ENCODE measurements around the gene SPOCK2.

Gene SPOCK2

DNA sequence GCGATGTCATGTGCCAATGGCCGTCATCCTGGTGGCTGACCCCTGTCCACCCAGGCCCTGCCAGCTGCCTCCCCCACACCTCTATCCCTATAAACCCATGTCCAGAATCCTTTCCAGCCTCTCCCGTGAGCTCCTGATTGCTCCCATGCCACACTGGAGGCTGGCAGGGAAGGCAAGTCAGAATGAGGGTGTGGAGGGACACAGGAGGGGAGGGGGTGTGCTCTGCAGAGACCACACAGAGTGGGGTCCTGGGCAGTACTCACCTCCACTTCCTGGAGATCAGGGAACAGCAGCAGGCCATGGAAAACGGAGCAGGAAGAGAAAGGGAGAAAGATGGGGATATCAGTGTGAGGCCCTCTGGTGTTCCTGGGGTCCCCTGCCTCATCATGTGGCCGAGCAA is 15.7 kb downstream of the SPOCK2 start:
- Histone ChIP-seq H3K36me3 (ENCODE audit: control insufficient read depth, insufficient read depth, low read length) (no peaks in the 10 kb centered on the region), H3K9ac (ENCODE audit: low read length) (no peak overlapping the region), H3K27ac (ENCODE audit: low read depth, low read length) (no peak overlapping the region), H3K4me1 (ENCODE audit: control insufficient read depth, insufficient read depth, low read length) (no peaks in the 10 kb centered on the region), H3K4me3 (ENCODE audit: low read length) (no peak overlapping the region), H3K27me3 (ENCODE audit: control insufficient read depth, insufficient read depth, low read length) (no peaks in the 10 kb centered on the region)

DNA sequence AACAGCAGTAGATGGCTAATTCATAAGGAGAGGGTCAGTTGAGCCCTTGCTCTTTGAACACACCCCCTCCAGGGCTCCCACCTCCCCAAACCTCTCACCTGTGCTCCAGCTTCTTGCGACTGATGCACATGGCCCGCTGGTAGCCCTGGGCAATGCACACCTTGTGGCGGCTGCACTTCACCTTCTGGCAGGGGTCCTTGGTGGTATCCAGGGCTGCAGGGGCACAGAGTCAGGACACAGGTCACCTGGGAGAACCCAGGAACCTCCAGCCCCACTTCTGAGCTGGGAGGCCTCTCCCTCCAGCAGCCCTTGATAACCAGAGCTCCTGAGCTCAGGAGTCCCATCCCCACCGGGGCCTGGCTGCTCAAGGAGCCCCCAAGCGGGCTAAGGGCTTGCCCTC is 16.3 kb downstream of the SPOCK2 start:
- Histone ChIP-seq H3K9ac (ENCODE audit: low read length) (no peak overlapping the region), H3K36me3 (ENCODE audit: control insufficient read depth, insufficient read depth, low read length) (no peaks in the 10 kb centered on the region), H3K4me1 (ENCODE audit: control insufficient read depth, insufficient read depth, low read length) (no peaks in the 10 kb centered on the region), H3K4me3 (ENCODE audit: low read length) (no peak overlapping the region), H3K27me3 (ENCODE audit: control insufficient read depth, insufficient read depth, low read length) (no peaks in the 10 kb centered on the region), H3K27ac (ENCODE audit: low read depth, low read length) (no peak overlapping the region)

- no peak overlapping the region for H3K9ac ChIP-seq (ENCODE audit: low read length)
- H3K36me3 ChIP-seq (ENCODE audit: control insufficient read depth, insufficient read depth, low read length), result no peaks in the 10 kb centered on the region
- no peak overlapping the region for H3K4me3 ChIP-seq (ENCODE audit: low read length)
- H3K27ac ChIP-seq (ENCODE audit: low read depth, low read length), result no peak overlapping the region
- no peaks in the 10 kb centered on the region for H3K4me1 ChIP-seq (ENCODE audit: control insufficient read depth, insufficient read depth, low read length)
- no peaks in the 10 kb centered on the region for H3K27me3 ChIP-seq (ENCODE audit: control insufficient read depth, insufficient read depth, low read length)
These were observed 18.4 kb downstream of the SPOCK2 start for GRCh38 chr10:72069751-72070526.

GRCh38 chr10:72068901-72069446 is 19.4 kb downstream of the SPOCK2 start:
- H3K4me3 ChIP-seq (ENCODE audit: low read length), result no peak overlapping the region
- no peak overlapping the region for H3K27ac ChIP-seq (ENCODE audit: low read depth, low read length)
- H3K4me1 ChIP-seq (ENCODE audit: control insufficient read depth, insufficient read depth, low read length), result no peaks in the 10 kb centered on the region
- H3K36me3 ChIP-seq (ENCODE audit: control insufficient read depth, insufficient read depth, low read length), result no peaks in the 10 kb centered on the region
- no peak overlapping the region for H3K9ac ChIP-seq (ENCODE audit: low read length)
- no peaks in the 10 kb centered on the region for H3K27me3 ChIP-seq (ENCODE audit: control insufficient read depth, insufficient read depth, low read length)

DNA sequence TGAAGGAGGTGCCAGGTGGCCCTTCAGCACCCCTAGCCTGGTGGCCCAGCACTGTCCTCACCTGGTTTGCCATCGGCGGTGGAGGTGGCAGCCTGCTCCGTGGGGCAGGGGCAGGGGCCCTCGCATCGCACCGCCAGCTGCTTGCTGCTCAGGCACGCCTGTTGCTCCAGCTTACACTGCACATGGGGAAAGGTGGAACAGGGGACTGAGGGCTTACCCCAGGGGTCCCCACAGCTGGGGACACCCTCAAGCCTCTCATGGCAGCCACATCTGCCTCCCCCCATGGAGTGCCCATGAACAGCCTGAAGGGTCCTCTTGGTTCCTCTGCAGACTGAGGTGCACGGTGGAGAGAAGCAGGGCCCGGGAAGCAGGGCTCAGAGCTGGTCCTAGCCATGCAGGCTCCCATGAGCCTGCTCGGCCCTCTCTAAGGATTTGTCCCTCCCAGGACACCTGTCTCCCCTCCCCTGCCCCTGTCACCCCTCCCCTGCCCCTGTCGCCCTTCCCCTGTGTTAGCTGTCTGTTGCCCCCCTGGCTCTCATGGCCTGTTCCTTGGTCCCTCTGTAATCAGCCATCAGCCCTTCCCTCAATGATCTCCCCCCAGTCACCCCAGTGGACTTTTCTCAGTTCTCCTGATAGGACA is 20.1 kb downstream of the SPOCK2 start:
- Histone ChIP-seq H3K27ac (ENCODE audit: low read depth, low read length) (no peak overlapping the region), H3K36me3 (ENCODE audit: control insufficient read depth, insufficient read depth, low read length) (no peaks in the 10 kb centered on the region), H3K9ac (ENCODE audit: low read length) (no peak overlapping the region), H3K4me1 (ENCODE audit: control insufficient read depth, insufficient read depth, low read length) (no peaks in the 10 kb centered on the region), H3K27me3 (ENCODE audit: control insufficient read depth, insufficient read depth, low read length) (no peaks in the 10 kb centered on the region), H3K4me3 (ENCODE audit: low read length) (no peak overlapping the region)

- H3K4me3 ChIP-seq (ENCODE audit: low read length), result no peak overlapping the region
- H3K27me3 ChIP-seq (ENCODE audit: control insufficient read depth, insufficient read depth, low read length), result no peaks in the 10 kb centered on the region
- H3K36me3 ChIP-seq (ENCODE audit: control insufficient read depth, insufficient read depth, low read length), result no peaks in the 10 kb centered on the region
- no peaks in the 10 kb centered on the region for H3K4me1 ChIP-seq (ENCODE audit: control insufficient read depth, insufficient read depth, low read length)
- H3K27ac ChIP-seq (ENCODE audit: low read depth, low read length), result no peak overlapping the region
- no peak overlapping the region for H3K9ac ChIP-seq (ENCODE audit: low read length)
These were observed 20.8 kb downstream of the SPOCK2 start for GRCh38 chr10:72067463-72068125.

GRCh38 chr10:72066318-72067284 is 21.8 kb downstream of the SPOCK2 start:
- Histone ChIP-seq H3K27ac (ENCODE audit: low read depth, low read length) (no peak overlapping the region), H3K4me1 (ENCODE audit: control insufficient read depth, insufficient read depth, low read length) (no peaks in the 10 kb centered on the region), H3K4me3 (ENCODE audit: low read length) (no peak overlapping the region), H3K36me3 (ENCODE audit: control insufficient read depth, insufficient read depth, low read length) (no peaks in the 10 kb centered on the region), H3K9ac (ENCODE audit: low read length) (no peak overlapping the region), H3K27me3 (ENCODE audit: control insufficient read depth, insufficient read depth, low read length) (no peaks in the 10 kb centered on the region)

DNA sequence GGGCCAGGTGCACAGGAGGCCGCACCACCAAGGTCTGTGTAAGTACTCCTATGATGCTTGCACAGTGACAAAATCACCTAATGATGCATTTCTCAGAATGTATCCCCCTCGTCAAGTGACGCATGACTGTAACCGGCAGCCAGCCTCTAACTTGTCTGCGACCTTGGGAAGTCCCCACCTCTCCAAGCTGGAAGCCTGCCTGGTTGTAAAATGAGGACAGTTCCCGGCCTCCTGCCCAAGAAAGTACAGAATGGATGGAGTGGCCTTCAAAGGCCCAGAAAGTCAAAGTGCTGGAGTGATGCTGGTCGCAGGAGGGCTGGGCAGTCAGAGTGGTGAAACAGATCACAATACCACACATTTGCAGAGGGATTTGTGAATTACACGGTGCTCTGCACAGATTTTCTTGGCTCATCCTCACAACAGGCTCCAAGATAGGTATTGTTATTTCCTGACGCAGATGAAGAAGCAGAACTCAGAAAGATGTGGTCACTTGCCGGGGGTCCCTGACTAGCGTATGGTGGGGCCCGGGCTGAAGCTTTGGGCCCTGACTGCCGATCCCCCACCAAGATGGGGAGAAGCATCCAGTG is 22.8 kb downstream of the SPOCK2 start:
- Histone ChIP-seq H3K27ac (ENCODE audit: low read depth, low read length) (no peak overlapping the region), H3K9ac (ENCODE audit: low read length) (no peak overlapping the region), H3K27me3 (ENCODE audit: control insufficient read depth, insufficient read depth, low read length) (no peaks in the 10 kb centered on the region), H3K4me3 (ENCODE audit: low read length) (no peak overlapping the region), H3K4me1 (ENCODE audit: control insufficient read depth, insufficient read depth, low read length) (no peaks in the 10 kb centered on the region), H3K36me3 (ENCODE audit: control insufficient read depth, insufficient read depth, low read length) (no peaks in the 10 kb centered on the region)

DNA sequence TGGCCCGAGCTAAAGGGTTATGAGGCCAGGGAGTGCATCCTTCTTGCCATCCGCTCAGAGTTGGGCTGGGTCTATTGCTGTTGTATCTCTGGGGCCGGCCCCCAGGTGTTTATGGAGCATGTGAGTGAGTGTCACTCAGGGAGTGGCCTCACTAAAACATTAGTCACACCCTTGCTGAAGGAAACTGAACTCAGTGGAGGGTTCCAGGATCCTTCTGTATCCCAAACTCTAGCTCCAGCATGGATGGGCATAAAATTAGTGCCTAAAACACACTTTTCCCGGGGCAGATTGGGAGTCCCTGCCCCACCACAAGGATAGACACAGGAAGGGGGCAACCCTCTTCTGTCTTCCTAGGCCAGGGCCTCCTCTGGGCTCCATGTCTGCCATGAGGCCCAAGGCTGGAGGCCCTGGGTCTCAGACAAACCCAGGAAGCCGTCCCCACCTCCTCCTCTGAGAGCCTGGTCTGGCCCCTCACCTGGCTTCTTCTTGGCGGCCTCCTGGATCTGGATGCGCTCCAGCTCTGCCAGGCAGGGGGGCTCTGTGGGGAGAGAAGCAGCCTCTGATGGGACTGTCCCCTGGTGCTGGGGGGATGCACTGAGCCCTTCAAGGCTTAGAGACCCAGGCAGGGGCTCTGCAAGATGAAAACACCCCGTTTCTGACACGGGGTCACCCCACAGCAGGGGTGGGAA is 24.5 kb downstream of the SPOCK2 start:
- Histone ChIP-seq H3K9ac (ENCODE audit: low read length) (no peak overlapping the region), H3K27ac (ENCODE audit: low read depth, low read length) (no peak overlapping the region), H3K27me3 (ENCODE audit: control insufficient read depth, insufficient read depth, low read length) (no peaks in the 10 kb centered on the region), H3K36me3 (ENCODE audit: control insufficient read depth, insufficient read depth, low read length) (no peaks in the 10 kb centered on the region), H3K4me1 (ENCODE audit: control insufficient read depth, insufficient read depth, low read length) (no peaks in the 10 kb centered on the region), H3K4me3 (ENCODE audit: low read length) (no peak overlapping the region)

DNA sequence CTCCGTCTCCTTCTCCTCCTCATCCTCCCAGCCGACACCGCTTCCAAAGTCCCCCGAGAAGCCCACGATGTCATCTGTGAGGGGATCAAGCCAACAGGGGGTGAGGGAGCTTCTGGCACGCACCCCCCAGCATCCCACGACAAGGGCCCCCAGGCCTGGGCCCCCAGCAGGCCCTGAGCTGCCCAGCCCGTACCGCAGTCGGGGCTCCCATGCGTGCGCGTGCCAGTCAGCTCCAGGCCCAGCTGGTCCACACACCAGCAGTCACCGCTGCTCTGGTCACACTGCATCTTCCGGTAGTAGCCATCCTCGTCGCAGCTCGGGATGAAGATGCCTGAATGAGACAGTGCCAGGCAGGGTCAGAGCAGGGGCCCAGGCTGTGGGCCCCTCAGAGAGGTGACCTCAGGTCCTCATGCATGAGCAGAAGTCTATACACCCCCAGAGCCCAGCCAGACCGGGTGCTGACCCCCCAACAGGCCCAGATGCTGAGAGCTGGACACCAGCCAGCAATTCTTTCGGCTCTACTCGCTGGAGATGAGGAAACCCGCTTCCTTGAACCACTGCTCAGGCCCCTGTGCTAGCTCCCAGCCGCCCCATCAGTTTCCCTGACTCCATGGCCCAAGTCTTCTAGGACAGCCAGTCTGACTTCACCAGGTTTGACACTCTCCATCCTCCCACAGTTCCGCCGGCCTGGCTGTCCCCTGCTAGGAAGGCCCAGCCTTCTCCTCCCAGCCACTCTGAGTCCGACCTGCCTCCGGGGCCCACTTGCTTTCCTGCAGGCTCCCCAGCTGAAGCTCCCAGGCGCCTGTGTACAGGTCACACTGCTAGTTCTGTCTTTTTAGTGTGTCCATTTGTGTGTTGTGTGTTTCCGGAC is 25.3 kb downstream of the SPOCK2 start:
- H3K4me3 ChIP-seq (ENCODE audit: low read length), result no peak overlapping the region
- H3K27me3 ChIP-seq (ENCODE audit: control insufficient read depth, insufficient read depth, low read length), result no peaks in the 10 kb centered on the region
- no peak overlapping the region for H3K27ac ChIP-seq (ENCODE audit: low read depth, low read length)
- H3K9ac ChIP-seq (ENCODE audit: low read length), result no peak overlapping the region
- H3K4me1 ChIP-seq (ENCODE audit: control insufficient read depth, insufficient read depth, low read length), result no peaks in the 10 kb centered on the region
- H3K36me3 ChIP-seq (ENCODE audit: control insufficient read depth, insufficient read depth, low read length), result no peaks in the 10 kb centered on the region

Data from rectal smooth muscle tissue (tissue), 1 donor.